ENCODE results near the gene WDR93. TPM values are rescaled to one million over a fixed set of nuclear protein-coding genes. Genes with fewer than 3 reads are reported as not detected.
A peak's percentile ranks its signal among the peaks of the same experiment; 100 is the strongest.

The WDR93 gene
- total RNA-seq, 1 experiment from 2014 or later: not detected

DNA sequence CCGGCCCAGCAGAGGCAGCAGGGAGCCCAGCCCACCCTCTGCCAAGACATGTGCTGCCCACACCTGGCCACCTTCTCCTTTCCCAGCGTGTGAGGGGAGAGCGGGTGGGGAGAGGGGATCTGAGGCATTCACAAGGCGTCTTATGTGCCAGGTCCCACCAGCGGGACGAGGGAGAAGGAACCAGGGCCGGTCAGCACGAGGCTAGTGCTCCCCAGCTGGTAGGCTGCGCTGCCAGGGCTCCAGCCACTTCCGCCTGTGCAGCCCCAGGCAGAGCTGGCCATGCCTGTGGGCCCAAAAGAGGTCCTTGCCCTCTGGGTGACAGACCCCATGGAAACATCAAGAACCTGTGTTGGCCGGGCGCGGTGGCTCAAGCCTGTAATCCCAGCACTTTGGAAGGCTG, 54.5 kb downstream of the WDR93 start:
- Histone ChIP-seq H3K27me3 (ENCODE audit: insufficient read depth, low read length) (peaks cover 32% of the 10 kb centered on the region), H3K4ac (ENCODE audit: low read depth, low read length) (no peak overlapping the region), H3K14ac (ENCODE audit: insufficient read depth, low read length) (peak overlapping the region; percentile 11; the same call in 1 of the 2 replicates), H2BK5ac (ENCODE audit: insufficient read length, low read length) (no peak overlapping the region), H3K9me3 (ENCODE audit: control insufficient read depth, low read depth, low read length) (no peaks in the 10 kb centered on the region), H2BK12ac (ENCODE audit: insufficient read length, low read depth, low read length) (no peak overlapping the region), H2AFZ (ENCODE audit: low read length) (no peak overlapping the region), H3K56ac (ENCODE audit: insufficient read length, low read depth, low read length) (no peak overlapping the region), H3K23me2 (ENCODE audit: insufficient read length, low read depth, low read length, poor library complexity, severe bottlenecking) (peaks cover 8% of the 10 kb centered on the region), H3K27ac (ENCODE audit: insufficient read length, low read depth, low read length) (no peak overlapping the region), H3K4me2 (ENCODE audit: insufficient read depth, insufficient read length, low read length) (no peak overlapping the region), H4K91ac (ENCODE audit: insufficient read length, low read depth, low read length) (no peak overlapping the region), H4K5ac (ENCODE audit: insufficient read length, low read depth, low read length) (no peak overlapping the region), H2BK15ac (ENCODE audit: low read depth, low read length) (no peak overlapping the region), H4K8ac (replicated peaks; ENCODE audit: insufficient read length, low read depth, low read length) (no peak overlapping the region), H3K79me2 (ENCODE audit: insufficient read depth, low read length) (no peaks in the 10 kb centered on the region), H3T11ph (ENCODE audit: low read length) (no peak overlapping the region), H3K23ac (ENCODE audit: insufficient read length, low read depth, low read length) (no peak overlapping the region), H4K20me1 (ENCODE audit: control insufficient read depth, insufficient read depth, insufficient read length) (no peaks in the 10 kb centered on the region), H3K79me1 (ENCODE audit: insufficient read depth, low read depth, low read length, poor library complexity, severe bottlenecking) (no peaks in the 10 kb centered on the region), H2BK120ac (ENCODE audit: low read depth, low read length, poor library complexity, severe bottlenecking) (no peak overlapping the region), H3K4me1 (ENCODE audit: insufficient read depth, low read length) (no peaks in the 10 kb centered on the region; the same call in 1 of the 2 replicates), H2BK20ac (ENCODE audit: low read depth, low read length, poor library complexity, severe bottlenecking) (no peak overlapping the region), H3K9ac (ENCODE audit: extremely low read depth, insufficient read length, low read length) (no peak overlapping the region), H3K18ac (ENCODE audit: insufficient read length, low read depth, low read length) (no peak overlapping the region), H2AK5ac (ENCODE audit: insufficient read length, low read length) (no peak overlapping the region)
- Mint-ChIP-seq H3K4me3 (no peak overlapping the region), H3K36me3 (ENCODE audit: insufficient read depth in 1 of 3, low read depth in 3 of 3) (peaks cover 0 to 3% (median 0%) of the 10 kb centered on the region in 3 experiments; a peak in 1 of 7 replicates), H3K27me3 (ENCODE audit: low read depth) (peaks cover 19% of the 10 kb centered on the region), H3K4me1 (peaks cover 14 to 23% of the 10 kb centered on the region in 2 experiments), H3K9me3 (no peaks in the 10 kb centered on the region; a peak in 1 of 5 replicates), H3K27ac (no peak overlapping the region)
- no peak for DNase-seq
- WGBS (ENCODE audit: extremely low coverage, insufficient read length, low lambda C conversion rate): no CpG with 5 or more reads among the region's 13 CpGs
- no peak for TF ChIP-seq CTCF (conservative IDR thresholded peaks at IDR 0.05)
